Activated naive CD8-positive, alpha-beta T cell treated with anti-CD3 and anti-CD28 coated beads, Interleukin-2, amount 10 ng/mL, durations not matched to agents 7 days and 5 days (primary cell): ENCODE results near the gene TEX53. TPM values are rescaled to one million over a fixed set of nuclear protein-coding genes. Genes with fewer than 3 reads are reported as not detected.

Experiments used
- ATAC-seq: fragments of 150-1000 bp; cut with Tn5 transposase; one replicate; pipeline ENCODE4 v1.10.0; 2021; ENCODE audit warnings: low read depth, moderate library complexity
- POLR2A ChIA-PET: fragments of 350-600 bp; sonication (Branson Sonifier 250); formaldehyde crosslinking; loops from one replicate; lab custom pipeline; 2021; ENCODE audit warnings: antibody characterized with exemption; lab: Charles Lee
- DNase-seq: peaks from one replicate; pipeline ENCODE4 v3.0.0; 2021
- H3K27ac Mint-ChIP-seq: one replicate; pipeline ENCODE4 v1.8.0; 2022; ENCODE audit warnings: mild to moderate bottlenecking, mixed read lengths
- H3K27me3 Mint-ChIP-seq: one replicate; pipeline ENCODE4 v1.8.0; 2022; ENCODE audit warnings: mild to moderate bottlenecking, moderate library complexity, mixed read lengths
- H3K36me3 Mint-ChIP-seq: one replicate; pipeline ENCODE4 v1.8.0; 2021; ENCODE audit warnings: mild to moderate bottlenecking, mixed read lengths
- H3K4me1 Mint-ChIP-seq: one replicate; pipeline ENCODE4 v1.8.0; 2021; ENCODE audit warnings: mixed read lengths
- H3K4me3 Mint-ChIP-seq: one replicate; pipeline ENCODE4 v1.8.0; 2022; ENCODE audit warnings: mild to moderate bottlenecking, moderate library complexity, mixed read lengths
- H3K9me3 Mint-ChIP-seq: one replicate; pipeline ENCODE4 v1.8.0; 2021; ENCODE audit warnings: mixed read lengths
- total RNA-seq, 2 experiments: library from RNA; stranded (reverse); gene quantifications; one replicate each; pipeline ENCODE4 v1.2.3, GENCODE V29; 2021

The TEX53 gene
- not detected for total RNA-seq

DNA sequence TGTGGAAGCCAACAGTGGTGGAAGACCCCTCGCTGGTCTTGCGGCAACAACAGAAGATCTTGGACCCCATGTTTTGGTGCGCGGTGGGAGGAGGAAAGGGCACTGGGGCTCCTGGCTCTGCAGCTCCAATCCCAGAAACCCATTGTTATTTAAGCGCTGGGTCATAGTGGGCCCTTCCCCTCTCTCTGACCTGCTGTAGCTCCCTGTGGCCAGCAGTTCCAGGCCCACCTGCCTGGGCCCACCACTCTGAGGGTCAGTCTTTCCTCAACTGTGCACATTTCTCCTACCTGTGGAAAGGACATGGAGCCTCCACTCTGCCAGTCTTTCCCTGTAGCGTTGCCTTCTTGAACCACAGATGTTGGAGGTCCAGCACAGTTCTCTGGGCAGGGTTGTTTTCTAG lies at the start of gene TEX53:
TEX53 (minus strand) TSS at position 101 of the 400 bp plus-strand sequence; CDS start at position 70, 31 bp downstream.
- no peaks in the 10 kb centered on the region for H3K36me3 Mint-ChIP-seq
- no peak within 1 kb of the TSS for H3K4me3 Mint-ChIP-seq
- H3K27ac Mint-ChIP-seq: no peak within 1 kb of the TSS
- H3K9me3 Mint-ChIP-seq: no peaks in the 10 kb centered on the region
- H3K27me3 Mint-ChIP-seq: peaks cover 4% of the 10 kb centered on the region
- POLR2A ChIA-PET: no interaction called here
- H3K4me1 Mint-ChIP-seq: peaks cover 9% of the 10 kb centered on the region
- DNase-seq (no peak), ATAC-seq (no peak)

DNA sequence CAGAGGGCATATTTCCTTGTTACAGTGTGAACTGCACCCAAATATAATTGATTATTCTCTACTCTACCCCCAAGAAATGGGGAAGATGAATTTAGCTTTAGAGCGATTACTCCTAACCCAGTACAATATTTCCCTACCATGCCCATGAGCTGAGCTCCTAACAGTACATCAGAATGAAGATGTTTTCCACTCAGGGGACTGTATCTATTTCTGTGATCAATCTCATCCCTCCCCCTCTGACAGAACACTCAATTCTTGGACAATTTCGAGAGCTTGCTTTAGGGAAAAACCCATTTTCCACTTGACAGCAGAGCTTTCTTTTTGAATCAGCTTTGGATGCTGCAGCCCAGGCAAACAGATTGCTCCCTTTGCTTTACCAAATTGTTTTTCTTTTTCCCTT lies 49.1 kb upstream of the TEX53 start:
- no peak for DNase-seq
- Mint-ChIP-seq H3K9me3 (peaks cover 4% of the 10 kb centered on the region), H3K27ac (peak overlapping the region; percentile 28), H3K4me3 (no peak overlapping the region), H3K27me3 (no peaks in the 10 kb centered on the region), H3K4me1 (peaks cover 53% of the 10 kb centered on the region), H3K36me3 (peaks cover 36% of the 10 kb centered on the region)
- ATAC-seq: no peak
- POLR2A ChIA-PET: interaction anchor here (0.7 to 4.6 kb wide), 4 partner anchors 9 to 15 kb away, joined by 3 to 21 read pairs (median 9); no protein-coding TSS in a partner anchor

DNA sequence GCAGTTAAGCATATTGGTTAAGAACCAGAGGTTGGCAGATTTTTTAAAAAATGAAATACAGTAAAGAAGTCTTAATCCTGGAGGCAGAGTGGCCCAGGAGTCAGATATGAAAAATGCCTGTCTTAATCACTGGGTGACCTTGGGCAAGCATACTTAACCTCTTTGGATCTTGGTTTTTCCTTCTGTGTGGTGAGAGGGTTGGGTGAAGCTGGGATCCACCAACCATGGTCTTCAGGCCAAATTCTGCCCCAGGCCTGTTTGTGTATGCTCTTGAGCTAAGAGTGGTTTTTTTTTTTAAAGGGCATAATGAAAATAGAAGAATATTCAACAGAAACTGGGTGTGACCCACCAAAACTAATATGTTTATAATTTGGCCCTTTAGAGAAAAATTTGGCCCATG lies 44.4 kb upstream of the TEX53 start:
- POLR2A ChIA-PET: no interaction called here
- Mint-ChIP-seq H3K36me3 (peaks cover 29% of the 10 kb centered on the region), H3K27me3 (no peaks in the 10 kb centered on the region), H3K27ac (peak overlapping the region; percentile 22), H3K4me3 (no peak overlapping the region), H3K4me1 (peaks cover 53% of the 10 kb centered on the region), H3K9me3 (peaks cover 2% of the 10 kb centered on the region)
- DNase-seq (no peak), ATAC-seq (no peak)

DNA sequence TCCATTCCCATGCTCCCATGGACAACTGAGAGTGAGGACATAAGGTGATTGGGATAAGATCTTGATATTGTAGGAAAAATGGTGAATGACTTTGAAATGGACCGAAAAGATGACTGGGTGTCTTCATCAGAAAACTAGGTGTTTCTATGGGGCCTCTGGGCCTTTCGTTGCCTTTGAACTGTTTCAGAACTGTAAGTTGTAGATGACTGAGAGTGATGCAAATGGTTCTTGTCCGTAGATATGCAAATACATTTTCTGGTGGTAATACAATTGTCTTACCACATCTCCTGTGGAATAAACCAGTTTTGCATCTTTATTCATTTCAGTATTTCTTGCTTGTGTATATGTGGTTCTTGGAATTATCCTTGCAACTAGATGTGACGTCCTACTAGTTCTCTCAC lies 40.3 kb upstream of the TEX53 start:
- Mint-ChIP-seq H3K36me3 (peaks cover 27% of the 10 kb centered on the region), H3K27ac (peak overlapping the region; percentile 100), H3K9me3 (peaks cover 2% of the 10 kb centered on the region), H3K4me1 (peaks cover 72% of the 10 kb centered on the region), H3K27me3 (no peaks in the 10 kb centered on the region), H3K4me3 (peak overlapping the region; percentile 46)
- ATAC-seq (no peak), DNase-seq (no peak)
- POLR2A ChIA-PET: interaction anchor here (0.9 to 4.7 kb wide), 8 partner anchors 8 to 310 kb away, joined by 3 to 42 read pairs (median 6); partner anchors contain the start of genes AKNA and TNFSF8

DNA sequence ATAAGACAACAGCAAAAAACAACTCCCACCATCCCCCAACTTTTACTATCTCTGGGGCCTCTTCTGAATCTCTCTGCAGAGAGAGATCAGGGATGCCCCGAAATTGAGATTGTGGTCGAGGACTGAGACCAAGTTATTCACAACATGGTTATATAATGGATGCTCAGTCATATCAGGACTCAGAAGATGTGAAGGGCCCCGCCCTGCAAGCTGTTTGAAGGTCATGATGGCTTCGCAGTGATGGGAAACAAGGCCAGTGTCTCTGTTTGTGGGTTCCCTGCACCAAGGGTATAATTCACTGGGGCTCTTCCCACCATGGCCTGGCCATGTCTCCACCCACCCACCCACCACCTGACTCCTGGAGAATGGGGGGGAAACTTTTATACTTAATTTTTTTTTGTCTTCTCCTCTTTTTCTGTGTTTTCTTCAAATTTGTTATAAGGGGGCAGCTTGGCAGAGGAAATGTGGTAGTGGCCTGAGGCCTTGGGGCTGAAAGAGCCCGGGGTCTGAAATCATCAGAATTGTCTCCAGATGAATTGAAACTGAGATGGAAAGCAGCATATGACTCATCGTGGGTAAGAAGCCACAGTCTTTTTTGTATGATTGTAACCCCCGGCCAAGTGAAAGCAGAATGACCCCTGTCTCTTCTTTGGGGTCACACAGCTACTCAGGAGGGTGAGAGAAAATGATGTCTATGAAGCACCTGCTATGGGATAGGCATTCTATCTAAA lies 39.4 kb upstream of the TEX53 start:
- Mint-ChIP-seq H3K27ac (peak overlapping the region; percentile 100), H3K9me3 (peaks cover 2% of the 10 kb centered on the region), H3K36me3 (peaks cover 28% of the 10 kb centered on the region), H3K4me1 (peaks cover 77% of the 10 kb centered on the region), H3K27me3 (no peaks in the 10 kb centered on the region), H3K4me3 (peak overlapping the region; percentile 63)
- peak; percentile 81 for ATAC-seq
- peak; percentile 63 for DNase-seq
- POLR2A ChIA-PET: interaction anchor here (0.5 to 4.7 kb wide), 15 partner anchors 9 to 309 kb away, joined by 3 to 42 read pairs (median 5); partner anchors contain the start of genes AKNA and TNFSF8

DNA sequence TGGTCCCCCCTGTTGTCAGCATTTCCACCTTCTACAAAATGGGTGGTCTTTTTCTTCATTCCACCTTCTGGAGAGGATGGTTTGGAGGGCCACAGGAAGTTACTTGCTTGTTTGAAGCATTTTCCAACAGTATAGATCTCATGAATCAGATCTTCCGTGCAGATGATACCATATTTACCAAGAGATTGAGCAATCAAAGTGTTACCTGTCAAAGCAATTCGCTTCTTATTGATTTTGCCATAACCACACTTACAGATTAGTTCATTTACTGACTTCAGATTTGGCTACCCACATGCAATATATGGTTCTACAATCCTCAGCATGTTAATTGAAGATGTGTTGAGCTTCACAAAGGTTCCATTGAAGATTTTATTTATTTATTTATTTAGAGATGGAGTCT lies 38.3 kb upstream of the TEX53 start:
- ATAC-seq (no peak), DNase-seq (no peak)
- H3K9me3 Mint-ChIP-seq: peaks cover 2% of the 10 kb centered on the region
- peaks cover 26% of the 10 kb centered on the region for H3K36me3 Mint-ChIP-seq
- peak overlapping the region; percentile 31 for H3K4me3 Mint-ChIP-seq
- peak overlapping the region; percentile 100 for H3K27ac Mint-ChIP-seq
- peaks cover 79% of the 10 kb centered on the region for H3K4me1 Mint-ChIP-seq
- H3K27me3 Mint-ChIP-seq: no peaks in the 10 kb centered on the region
- POLR2A ChIA-PET: interaction anchor here (0.7 to 4.7 kb wide), 7 partner anchors 10 to 234 kb away, joined by 3 to 42 read pairs (median 6); partner anchors contain the start of gene TNFSF8

DNA sequence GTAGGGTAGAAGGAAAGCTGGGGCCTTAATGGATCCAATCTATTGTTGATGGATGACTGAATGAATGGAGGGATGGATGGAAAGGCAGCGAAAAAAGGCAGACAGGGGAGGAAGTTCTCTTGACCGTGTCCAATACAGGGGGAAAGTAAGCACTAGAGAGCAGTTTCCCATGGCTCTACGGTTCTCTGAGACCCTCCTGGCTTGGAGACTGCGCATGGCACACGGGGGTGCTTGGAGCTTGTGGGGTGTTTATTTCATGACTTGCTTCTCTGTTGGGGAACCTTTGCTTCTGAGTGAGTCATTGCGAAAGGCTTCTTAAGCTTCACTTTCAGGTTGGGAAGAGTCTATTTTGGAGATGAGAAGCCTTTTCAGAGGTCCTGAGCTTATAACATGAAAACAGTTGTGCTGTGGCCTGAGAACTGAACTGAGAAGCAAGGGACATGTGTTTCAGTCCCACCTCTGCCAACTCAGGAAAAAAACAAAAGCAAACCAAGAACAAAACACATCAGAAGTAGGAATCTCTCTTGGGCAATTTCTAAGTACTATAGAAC lies 37.2 kb upstream of the TEX53 start:
- ATAC-seq: no peak

DNA sequence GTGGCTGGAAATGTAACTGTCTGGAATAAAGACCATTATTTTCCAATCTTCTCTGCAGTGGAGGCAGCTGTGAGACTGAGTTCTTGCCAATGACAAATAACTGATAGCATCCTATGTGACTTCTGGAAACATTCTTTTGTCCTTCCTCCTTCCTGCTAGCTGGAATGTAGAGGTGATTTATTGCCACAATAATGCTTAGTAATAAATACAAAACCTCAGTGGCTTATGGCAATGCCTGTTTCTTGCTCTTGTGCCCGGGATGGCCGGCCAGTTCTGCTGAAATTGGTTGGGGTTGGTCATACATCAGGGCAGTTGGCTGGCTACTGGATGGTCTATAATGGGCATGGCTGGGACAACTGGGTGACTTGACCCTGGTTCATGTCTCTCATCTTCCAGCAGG lies 36.5 kb upstream of the TEX53 start:
- Mint-ChIP-seq H3K4me3 (peak overlapping the region; percentile 48), H3K27me3 (no peaks in the 10 kb centered on the region), H3K36me3 (peaks cover 21% of the 10 kb centered on the region), H3K4me1 (peaks cover 83% of the 10 kb centered on the region), H3K9me3 (peaks cover 2% of the 10 kb centered on the region), H3K27ac (peak overlapping the region; percentile 87)
- no peak for ATAC-seq
- POLR2A ChIA-PET: interaction anchor here (0.6 to 5.9 kb wide), 8 partner anchors 12 to 236 kb away, joined by 3 to 89 read pairs (median 4); partner anchors contain the start of gene TNFSF8
- no peak for DNase-seq

More for the DNA sequence above, 37.2 kb upstream of the TEX53 start:
- H3K4me1 Mint-ChIP-seq: peaks cover 81% of the 10 kb centered on the region
- peak overlapping the region; percentile 48 for H3K4me3 Mint-ChIP-seq
- no peak for DNase-seq
- H3K36me3 Mint-ChIP-seq: peaks cover 25% of the 10 kb centered on the region
- peaks cover 2% of the 10 kb centered on the region for H3K9me3 Mint-ChIP-seq
- H3K27ac Mint-ChIP-seq: peak overlapping the region; percentile 87
- H3K27me3 Mint-ChIP-seq: no peaks in the 10 kb centered on the region
- POLR2A ChIA-PET: interaction anchor here (0.6 to 3.9 kb wide), 8 partner anchors 10 to 235 kb away, joined by 3 to 25 read pairs (median 3); partner anchors contain the start of genes TEX48 and TNFSF8

DNA sequence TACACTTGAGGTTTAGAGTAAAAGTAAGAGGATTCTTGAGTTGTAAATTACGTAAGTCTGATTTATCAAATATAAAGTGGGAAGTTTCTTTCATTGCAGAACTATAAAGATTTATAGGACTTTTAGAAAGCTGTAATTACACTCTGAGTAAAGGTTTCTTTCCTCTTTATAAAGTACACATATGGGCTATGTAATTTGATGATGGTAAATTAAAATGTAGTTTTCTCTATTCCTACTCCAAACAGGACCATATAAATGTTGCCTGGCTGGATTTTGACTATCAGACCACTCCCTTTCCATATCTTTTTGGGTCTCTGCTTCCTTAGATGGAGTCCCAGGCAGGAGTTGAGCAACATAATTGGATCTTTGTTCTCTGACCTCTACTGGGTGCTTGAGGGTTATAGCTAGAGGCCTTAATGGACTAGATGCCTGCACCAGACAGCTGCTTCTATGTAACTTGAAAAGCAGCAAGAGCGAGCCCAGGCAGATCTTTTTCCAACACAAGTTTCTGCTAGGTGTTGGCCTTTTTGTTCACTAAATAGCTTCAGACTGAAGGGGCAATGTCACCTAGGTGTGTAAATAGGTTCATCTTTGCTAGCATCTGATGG lies 35.7 kb upstream of the TEX53 start:
- H3K4me3 Mint-ChIP-seq: no peak overlapping the region

DNA sequence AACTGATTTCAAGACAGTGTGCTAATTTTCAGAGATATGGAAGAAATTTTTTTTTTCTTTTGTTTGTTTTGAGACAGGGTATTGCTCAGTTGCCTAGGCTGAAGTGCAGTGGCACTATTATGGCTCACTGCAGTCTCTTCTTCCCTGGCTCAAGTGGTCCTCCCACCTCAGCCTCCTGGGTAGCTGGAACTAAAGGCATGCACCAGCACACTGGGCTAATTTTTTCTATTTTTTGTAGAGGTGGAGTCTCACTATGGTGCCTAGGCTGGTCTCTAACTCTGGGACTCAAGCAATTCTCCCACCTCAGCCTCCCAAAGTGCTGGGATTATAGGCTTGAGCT lies 34.3 kb upstream of the TEX53 start:
- Mint-ChIP-seq H3K4me1 (peaks cover 85% of the 10 kb centered on the region), H3K27me3 (no peaks in the 10 kb centered on the region), H3K9me3 (peaks cover 4% of the 10 kb centered on the region), H3K36me3 (peaks cover 34% of the 10 kb centered on the region), H3K27ac (peak overlapping the region; percentile 99), H3K4me3 (peak overlapping the region; percentile 38)
- DNase-seq: no peak
- POLR2A ChIA-PET: interaction anchor here (0.9 to 5.9 kb wide), 9 partner anchors 14 to 305 kb away, joined by 3 to 89 read pairs (median 7); partner anchors contain the start of genes AKNA and TNFSF8
- ATAC-seq: no peak

More for the DNA sequence above, 35.7 kb upstream of the TEX53 start:
- DNase-seq (no peak), ATAC-seq (no peak)
- H3K9me3 Mint-ChIP-seq: peaks cover 4% of the 10 kb centered on the region
- H3K27me3 Mint-ChIP-seq: no peaks in the 10 kb centered on the region
- peak overlapping the region; percentile 99 for H3K27ac Mint-ChIP-seq
- peaks cover 22% of the 10 kb centered on the region for H3K36me3 Mint-ChIP-seq
- POLR2A ChIA-PET: interaction anchor here (0.7 to 5.9 kb wide), 7 partner anchors 13 to 237 kb away, joined by 3 to 89 read pairs (median 3); partner anchors contain the start of genes ATP6V1G1 and TNFSF8
- peaks cover 86% of the 10 kb centered on the region for H3K4me1 Mint-ChIP-seq

DNA sequence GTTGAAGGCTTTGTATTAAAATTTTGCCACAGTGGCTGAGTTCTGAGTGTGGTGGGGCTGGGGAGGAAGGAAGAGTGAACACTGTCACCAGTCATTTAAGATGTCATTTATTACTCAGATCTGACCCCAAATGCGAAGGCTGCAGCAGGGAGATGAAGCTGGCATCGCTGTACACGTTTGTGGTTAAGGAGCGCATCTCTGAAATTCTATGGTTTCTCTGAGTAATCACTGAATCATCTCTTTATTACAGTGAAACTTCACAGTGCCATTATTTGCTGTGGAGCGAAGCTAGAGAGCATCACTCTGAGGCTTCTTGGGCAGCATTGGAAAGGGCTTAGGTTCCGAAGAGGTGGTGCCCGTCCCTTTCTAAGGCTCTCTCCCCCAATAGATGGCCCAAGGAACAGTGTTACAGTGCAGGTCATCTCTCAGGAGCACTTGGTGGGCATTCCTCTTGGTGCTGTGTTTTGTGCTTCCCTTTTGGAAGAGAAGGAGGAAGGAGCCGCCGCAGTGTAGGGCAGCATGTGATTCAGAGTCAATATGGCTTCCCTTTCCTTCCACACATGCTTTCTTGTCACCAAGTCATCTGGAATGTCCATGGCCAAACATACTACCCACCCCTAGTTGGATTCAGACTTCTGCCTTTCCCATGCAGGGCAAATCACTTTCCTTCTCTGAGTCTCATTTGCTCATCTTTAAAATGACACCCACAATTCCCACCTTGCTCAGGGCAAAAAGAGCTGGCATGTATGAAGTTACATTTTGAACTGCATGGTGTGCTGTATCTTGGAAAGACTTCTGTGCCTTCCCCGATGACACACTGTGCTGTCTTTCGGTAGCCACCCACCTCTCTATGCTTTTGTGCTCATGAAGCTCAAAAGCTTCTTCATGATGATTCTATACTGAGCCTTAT lies 33.7 kb upstream of the TEX53 start:
- Mint-ChIP-seq H3K9me3 (peaks cover 4% of the 10 kb centered on the region), H3K27me3 (no peaks in the 10 kb centered on the region), H3K36me3 (peaks cover 38% of the 10 kb centered on the region), H3K4me1 (peaks cover 82% of the 10 kb centered on the region), H3K27ac (peak overlapping the region; percentile 99), H3K4me3 (peak overlapping the region; percentile 38)
- POLR2A ChIA-PET: interaction anchor here (0.7 to 5.9 kb wide), 18 partner anchors 8 to 304 kb away, joined by 3 to 89 read pairs (median 7); partner anchors contain the start of genes AKNA, ATP6V1G1, TEX48 and TNFSF8
- ATAC-seq (peak; percentile 93), DNase-seq (peak; percentile 57)

DNA sequence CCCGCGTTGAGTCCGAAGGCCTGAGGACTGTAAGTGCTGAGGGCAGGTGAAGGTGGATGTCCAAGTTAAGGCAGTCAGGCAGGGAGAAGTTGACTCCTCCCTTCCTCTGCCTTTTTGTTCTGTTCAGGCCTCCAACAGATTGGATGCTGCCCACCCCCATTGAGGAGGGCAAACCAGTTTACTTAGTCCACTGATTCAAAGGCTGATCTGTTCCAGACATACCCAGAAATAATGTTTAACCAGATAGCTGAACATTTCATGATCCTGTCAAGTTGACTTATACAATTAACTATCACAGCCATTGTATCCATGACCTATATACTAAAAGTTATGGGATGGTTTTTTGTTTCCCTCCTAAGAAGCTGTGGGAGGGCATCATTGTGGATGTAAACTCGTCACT lies 32.7 kb upstream of the TEX53 start:
- DNase-seq (no peak), ATAC-seq (no peak)
- Mint-ChIP-seq H3K27ac (peak overlapping the region; percentile 99), H3K4me3 (peak overlapping the region; percentile 38), H3K27me3 (no peaks in the 10 kb centered on the region), H3K36me3 (peaks cover 43% of the 10 kb centered on the region), H3K4me1 (peaks cover 83% of the 10 kb centered on the region), H3K9me3 (peaks cover 8% of the 10 kb centered on the region)
- POLR2A ChIA-PET: interaction anchor here (0.7 to 5.9 kb wide), 14 partner anchors 8 to 303 kb away, joined by 3 to 89 read pairs (median 8); partner anchors contain the start of genes AKNA, ATP6V1G1, TEX48 and TNFSF8
